Progenitor cell of endocrine pancreas (in vitro differentiated cells): ENCODE results near the gene ERCC8. TPM values are rescaled to one million over a fixed set of nuclear protein-coding genes. Genes with fewer than 3 reads are reported as not detected.

Experiments
- DNase-seq: peaks from one replicate; pipeline ENCODE4 v3.0.0; 2021; ENCODE audit warnings: low spot score; ENCODE audit not compliant: unreplicated experiment
- H3K27ac Mint-ChIP-seq: 2 replicates; pipeline ENCODE4 v1.8.0; 2021; ENCODE audit warnings: mild to moderate bottlenecking, moderate library complexity, mixed read lengths
- H3K27me3 Mint-ChIP-seq: 2 replicates; pipeline ENCODE4 v1.8.0; 2021; ENCODE audit warnings: mixed read lengths
- H3K36me3 Mint-ChIP-seq: 2 replicates; pipeline ENCODE4 v1.8.0; 2022; ENCODE audit warnings: mixed read lengths; ENCODE audit not compliant: insufficient read depth
- H3K4me1 Mint-ChIP-seq: 2 replicates; pipeline ENCODE4 v1.8.0; 2021; ENCODE audit warnings: low read depth, mixed read lengths
- H3K4me3 Mint-ChIP-seq: 2 replicates; pipeline ENCODE4 v1.8.0; 2021; ENCODE audit warnings: low read depth, mild to moderate bottlenecking, moderate library complexity, mixed read lengths
- H3K9me3 Mint-ChIP-seq: 2 replicates; pipeline ENCODE4 v1.8.0; 2021; ENCODE audit warnings: low read depth, mixed read lengths
- CTCF ChIP-seq: fragments of 200-600 bp; sonication (generic); IDR thresholded peaks from one replicate; pipeline ENCODE4 v1.5.0; 2021; ENCODE audit warnings: antibody characterized with exemption, mild to moderate bottlenecking; ENCODE audit not compliant: unreplicated experiment
- total RNA-seq: library from RNA; stranded (reverse); gene quantifications from 2 replicates; pipeline ENCODE4 v1.2.1, GENCODE V29; 2021

Gene ERCC8
- total RNA-seq, 1 donor from 2014 or later, result 18.2 TPM

DNA sequence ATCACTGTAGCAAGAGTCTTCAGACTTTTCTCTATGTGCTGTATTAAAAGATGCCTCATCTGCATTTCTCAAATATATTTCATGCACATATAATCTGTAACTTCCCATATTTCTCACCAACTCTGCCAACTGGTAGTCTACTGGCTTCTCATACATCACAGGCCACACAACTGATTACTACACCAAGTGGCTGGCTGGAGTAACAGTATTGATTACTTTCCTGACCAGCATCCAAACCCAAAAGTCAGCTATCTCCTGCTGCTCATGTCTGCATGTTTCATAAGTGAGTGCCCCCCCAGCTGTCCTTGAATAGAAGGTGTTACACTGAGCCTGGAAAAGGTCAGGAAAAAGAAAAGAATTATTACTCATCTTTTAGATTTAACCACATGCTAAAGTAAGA lies 17.4 kb downstream of the ERCC8 start:
- Mint-ChIP-seq H3K4me3 (no peak overlapping the region), H3K27me3 (no peaks in the 10 kb centered on the region), H3K27ac (no peak overlapping the region), H3K36me3 (peaks cover 9% of the 10 kb centered on the region), H3K9me3 (no peaks in the 10 kb centered on the region), H3K4me1 (peaks cover 9% of the 10 kb centered on the region)
- no peak for DNase-seq
- TF ChIP-seq CTCF, result no peak

DNA sequence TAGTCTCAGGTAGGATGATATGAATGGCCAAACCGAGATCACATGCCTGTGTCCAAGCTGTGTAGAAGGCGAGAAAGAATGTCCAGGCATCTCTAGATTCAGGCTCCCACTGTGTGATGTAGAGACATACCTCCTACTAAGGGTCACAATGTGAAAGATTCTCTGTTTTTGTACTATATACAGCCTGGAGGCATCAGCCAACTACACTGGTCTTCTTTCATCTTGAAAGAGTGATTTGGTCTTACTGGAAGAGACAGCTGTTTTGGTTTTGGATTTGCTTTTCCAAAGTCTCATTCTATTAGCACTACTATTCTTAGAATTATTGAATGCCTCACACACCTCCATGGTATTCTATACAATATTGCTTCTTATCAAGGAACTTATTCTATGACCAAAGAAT lies 26.4 kb downstream of the ERCC8 start:
- Mint-ChIP-seq H3K27me3 (no peaks in the 10 kb centered on the region), H3K9me3 (peaks cover 5% of the 10 kb centered on the region), H3K4me3 (no peak overlapping the region), H3K27ac (no peak overlapping the region), H3K4me1 (no peaks in the 10 kb centered on the region), H3K36me3 (peaks cover 30% of the 10 kb centered on the region)
- no peak for DNase-seq
- no peak for TF ChIP-seq CTCF

- no peaks in the 10 kb centered on the region for H3K27me3 Mint-ChIP-seq
- H3K4me3 Mint-ChIP-seq, result no peak overlapping the region
- H3K9me3 Mint-ChIP-seq, result peaks cover 11% of the 10 kb centered on the region
- peaks cover 42% of the 10 kb centered on the region for H3K36me3 Mint-ChIP-seq
- H3K4me1 Mint-ChIP-seq, result no peaks in the 10 kb centered on the region
- DNase-seq, result no peak
- TF ChIP-seq CTCF, result no peak
- H3K27ac Mint-ChIP-seq, result no peak overlapping the region
Measured at GRCh38 chr5:60916646-60917045, 28.2 kb downstream of the ERCC8 start.

GRCh38 chr5:60903356-60903755 lies 41.5 kb downstream of the ERCC8 start:
- H3K9me3 Mint-ChIP-seq, result no peaks in the 10 kb centered on the region
- no peak overlapping the region for H3K27ac Mint-ChIP-seq
- H3K4me3 Mint-ChIP-seq, result no peak overlapping the region
- peaks cover 2% of the 10 kb centered on the region for H3K36me3 Mint-ChIP-seq
- no peaks in the 10 kb centered on the region for H3K4me1 Mint-ChIP-seq
- TF ChIP-seq CTCF, result no peak
- no peaks in the 10 kb centered on the region for H3K27me3 Mint-ChIP-seq
- DNase-seq, result no peak

DNA sequence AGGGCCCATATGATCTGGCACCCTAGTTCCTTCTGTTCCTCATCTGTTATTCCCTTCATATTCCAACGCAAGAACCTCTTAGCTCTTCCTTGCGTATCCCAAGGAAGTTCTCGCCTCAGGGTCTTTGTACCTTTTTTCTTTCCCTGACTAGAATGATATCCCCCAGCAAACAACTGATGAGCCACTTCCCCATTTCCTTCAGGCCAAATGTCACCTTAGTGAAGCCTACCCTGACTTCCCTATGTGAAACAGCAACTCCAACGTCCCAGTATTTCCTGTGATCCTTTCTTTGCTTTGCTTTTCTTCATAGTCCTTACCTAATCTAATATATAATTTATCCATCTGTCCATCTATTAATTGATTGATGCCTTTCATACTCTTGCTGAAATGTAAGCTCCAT lies 47.9 kb downstream of the ERCC8 start:
- H3K4me3 Mint-ChIP-seq, result no peak overlapping the region
- no peak overlapping the region for H3K27ac Mint-ChIP-seq
- H3K36me3 Mint-ChIP-seq, result peaks cover 25% of the 10 kb centered on the region
- H3K4me1 Mint-ChIP-seq, result no peaks in the 10 kb centered on the region
- no peak for DNase-seq
- no peak for TF ChIP-seq CTCF
- no peaks in the 10 kb centered on the region for H3K27me3 Mint-ChIP-seq
- no peaks in the 10 kb centered on the region for H3K9me3 Mint-ChIP-seq
